ENCODE data around the gene SNX24.
"Not testable (repeated sequence)": the region's sequence is repeated elsewhere in the genome, so short reads cannot be mapped to it uniquely, and the experiment has no call there.

The SNX24 gene

DNA sequence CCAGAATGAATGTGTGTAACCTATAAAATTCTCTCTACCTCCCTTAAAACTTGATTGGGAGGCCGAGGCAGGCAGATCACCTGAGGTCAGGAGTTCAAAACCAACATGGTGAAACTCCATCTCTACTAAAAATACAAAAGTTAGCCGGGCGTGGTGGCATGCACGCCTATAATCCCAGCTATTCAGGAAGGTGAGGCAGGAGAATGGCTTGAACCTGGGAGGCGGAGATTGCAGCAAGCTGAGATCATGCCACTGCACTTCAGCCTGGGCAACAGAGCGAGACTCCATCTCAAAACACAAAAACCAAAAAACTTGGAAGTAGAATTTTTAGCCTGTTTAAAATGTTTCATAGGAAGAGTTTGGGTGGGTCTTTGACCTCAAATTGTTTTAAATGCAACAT, 122.6 kb downstream of the SNX24 start:
- DNase-seq, result not testable (repeated sequence)

DNA sequence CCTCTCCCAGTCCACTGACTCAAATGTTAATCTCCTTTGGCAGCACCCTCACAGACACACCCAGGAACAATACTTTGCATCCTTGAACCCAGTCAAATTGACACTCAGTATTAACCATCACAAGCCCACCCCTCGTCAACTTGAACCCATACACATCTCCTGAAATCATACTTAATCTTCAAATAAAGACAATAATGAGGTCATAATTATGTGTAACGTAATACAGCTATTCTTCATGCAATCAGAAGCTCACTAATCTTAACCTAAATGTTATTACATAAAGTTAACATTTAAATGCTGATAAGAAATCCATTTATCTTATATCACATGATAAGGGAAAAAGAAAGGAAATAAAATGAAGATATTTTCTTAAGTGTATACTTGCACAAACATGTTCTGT, 125.9 kb downstream of the SNX24 start:
- no peak for DNase-seq

DNA sequence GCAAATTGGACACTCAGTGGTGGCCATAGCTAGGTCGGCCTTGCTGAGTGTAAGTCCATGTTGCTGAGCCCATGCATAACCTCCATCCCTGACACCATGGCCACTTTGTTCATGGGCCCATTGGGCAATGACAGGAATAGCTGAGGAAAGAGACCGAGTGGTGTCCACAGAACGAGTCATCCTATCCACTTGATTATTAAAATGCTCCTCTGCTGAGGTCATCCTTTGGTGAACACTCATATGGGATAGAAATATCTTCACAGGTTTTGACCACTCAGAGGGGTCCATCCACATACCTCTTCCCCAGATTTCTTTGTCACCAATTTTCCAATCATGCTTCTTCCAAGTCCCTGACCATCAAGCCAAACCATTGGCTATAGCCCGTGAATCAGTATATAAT, 127.5 kb downstream of the SNX24 start:
- DNase-seq, result peak; percentile 47

DNA sequence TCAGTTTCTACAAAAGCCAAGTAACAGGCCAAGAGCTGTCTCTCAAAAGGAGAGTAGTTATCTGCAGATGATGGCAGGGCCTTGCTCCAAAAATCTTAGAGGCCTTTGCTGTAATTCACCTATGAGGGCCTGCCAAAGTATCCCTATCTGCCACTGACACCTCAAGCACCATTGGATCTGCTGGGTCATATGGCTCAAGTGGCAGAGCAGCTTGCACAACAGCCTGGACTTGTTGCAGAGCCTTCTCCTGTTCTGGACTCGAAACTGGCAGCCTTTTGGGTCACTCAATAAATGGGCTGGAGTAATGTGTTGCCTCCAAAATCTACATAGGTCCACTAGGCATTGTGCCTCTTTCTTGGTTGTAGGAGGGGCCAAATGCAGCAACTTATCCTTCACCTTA, 128.3 kb downstream of the SNX24 start:
- not testable (repeated sequence) for DNase-seq

DNA sequence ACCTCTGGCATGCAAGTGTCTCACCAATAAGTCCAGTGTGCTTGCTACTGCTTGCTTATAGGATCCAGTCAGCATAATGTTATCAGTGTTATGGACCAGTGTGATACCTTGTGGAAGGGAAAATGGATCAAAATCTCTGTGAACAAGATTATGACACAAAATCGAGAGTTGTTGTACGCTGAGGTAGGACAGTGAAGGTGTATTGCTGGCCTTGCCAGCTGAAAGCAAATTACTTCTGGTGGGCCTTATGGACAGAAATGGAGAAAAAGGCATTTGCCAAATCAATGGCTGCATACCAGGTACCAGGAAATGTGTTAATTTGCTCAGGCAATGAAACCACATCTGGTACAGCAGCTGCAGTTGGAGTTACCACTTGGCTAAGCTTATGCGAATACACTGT, 128.8 kb downstream of the SNX24 start:
- not testable (repeated sequence) for DNase-seq

DNA sequence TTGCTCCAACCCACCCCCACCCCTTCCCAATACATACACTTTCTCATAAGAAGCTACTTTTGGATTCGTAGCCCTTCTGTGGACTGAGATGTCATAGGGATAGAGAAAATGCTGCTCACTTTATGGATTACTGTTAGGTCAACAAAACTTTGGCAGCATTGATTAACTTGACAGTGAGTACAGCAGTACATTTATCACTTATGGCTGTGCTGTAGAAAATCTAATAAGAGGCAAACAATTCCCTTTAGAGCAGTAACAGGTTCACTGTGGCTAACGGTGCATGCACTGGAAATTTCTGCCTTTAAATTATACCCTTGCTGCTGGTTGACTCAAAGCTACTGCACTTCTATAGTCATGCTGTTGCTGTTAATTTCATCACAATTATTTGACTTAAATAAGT, 131.9 kb downstream of the SNX24 start:
- DNase-seq, result no peak

DNA sequence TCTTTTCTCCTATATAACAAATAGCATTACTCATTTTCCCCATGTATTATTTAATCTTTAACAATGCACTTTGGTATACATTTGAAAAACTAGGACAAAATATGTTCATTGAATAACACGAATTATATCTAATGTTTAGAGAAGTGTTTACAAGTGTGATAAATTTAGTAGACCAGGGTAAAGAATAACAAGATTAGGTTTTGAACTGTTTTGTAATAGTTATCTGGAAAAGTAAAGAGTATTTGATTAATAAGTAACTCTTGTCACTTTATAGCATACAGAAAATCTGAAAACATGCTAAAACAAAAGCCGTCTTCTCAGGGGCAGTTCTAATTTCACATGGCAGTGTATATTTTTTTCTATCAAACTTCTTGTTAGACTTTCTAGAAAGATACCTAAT, 132.7 kb downstream of the SNX24 start:
- DNase-seq, result no peak

DNA sequence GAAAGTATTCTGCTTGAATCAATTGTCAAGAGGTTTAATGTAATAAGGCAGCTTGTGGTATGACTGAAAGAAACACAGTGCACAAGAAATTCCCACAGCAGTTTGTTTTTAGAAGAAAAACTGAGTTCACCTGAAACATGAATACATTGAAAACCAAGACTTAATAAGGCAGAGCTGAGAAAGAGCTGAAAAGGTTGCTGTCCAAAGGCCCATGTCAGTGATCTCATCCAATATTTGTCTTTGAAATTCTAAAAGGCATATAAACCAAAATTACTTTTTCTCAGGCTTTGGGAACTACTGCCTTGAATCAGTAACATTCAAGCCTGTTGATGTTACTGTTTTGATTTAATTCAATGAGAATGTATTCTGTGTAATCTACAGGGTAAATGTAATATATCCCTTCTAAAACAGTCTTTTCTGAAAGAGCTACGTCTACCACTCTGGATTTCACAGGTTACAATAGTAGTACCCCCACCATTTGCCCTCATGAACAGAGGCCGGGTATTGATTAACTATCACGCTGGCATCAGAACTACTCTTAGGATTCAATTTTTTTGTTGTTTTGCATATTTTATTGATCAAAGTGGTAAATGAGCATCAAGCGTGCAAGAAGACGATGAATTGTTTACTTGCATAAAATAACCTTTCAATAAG, 133.4 kb downstream of the SNX24 start:
- no peak for DNase-seq

DNA sequence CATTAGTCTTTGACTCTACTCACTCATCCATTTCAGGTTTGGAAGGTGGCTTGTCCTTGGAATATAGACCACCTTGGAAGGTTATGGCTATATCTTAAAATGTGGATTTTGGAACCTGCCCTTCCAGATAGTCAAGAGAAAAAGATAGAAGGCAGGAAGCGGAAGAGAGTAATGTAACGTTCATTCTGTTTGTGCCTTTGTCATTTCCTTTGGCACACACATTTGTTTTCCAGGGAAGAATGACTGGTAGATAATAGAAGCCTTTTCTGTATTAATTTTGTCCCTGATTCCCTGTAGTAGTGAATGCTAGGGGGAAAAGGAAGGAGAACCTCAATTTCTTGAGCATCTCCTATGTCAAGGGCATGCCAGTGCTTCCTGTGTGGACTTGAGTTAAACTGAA, 136.4 kb downstream of the SNX24 start:
- DNase-seq, result no peak

DNA sequence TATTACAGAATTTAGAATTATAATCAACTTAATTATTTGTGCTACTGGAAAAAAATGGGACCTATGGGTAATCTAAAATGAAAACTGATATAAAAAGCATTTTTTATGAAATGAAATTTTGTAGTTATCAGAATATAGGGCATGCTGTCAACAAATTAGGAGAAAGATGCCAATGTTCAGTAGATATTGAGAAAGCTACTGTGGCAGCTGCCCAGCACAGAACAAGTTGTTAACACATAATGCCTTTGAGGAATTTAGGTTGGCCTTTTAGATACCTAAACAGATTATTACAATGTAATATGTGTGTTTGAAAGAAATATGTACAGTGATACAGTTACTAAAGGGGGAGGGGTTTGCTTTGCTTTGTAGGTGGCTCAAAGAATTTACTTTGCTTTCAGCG, 137.0 kb downstream of the SNX24 start:
- DNase-seq, result no peak

DNA sequence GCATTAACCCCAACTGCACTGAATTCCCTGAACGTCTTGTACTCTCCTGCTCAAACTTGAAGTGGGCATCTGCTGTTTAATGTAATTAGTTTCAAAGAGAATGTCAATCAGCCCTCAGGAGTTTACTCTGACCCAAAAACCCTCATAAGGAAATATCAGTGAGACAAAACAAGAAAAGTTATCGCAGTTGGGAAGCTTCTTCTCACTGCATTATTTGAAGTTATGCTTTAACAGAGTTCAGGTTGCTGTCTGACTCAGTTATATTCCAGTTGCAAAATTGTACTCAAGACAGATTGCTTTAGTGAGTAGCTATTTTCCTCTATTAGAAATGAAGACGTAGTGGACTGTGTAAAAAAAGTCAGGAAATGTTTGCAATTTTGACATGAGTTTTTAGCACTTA, 139.0 kb downstream of the SNX24 start:
- DNase-seq, result no peak

DNA sequence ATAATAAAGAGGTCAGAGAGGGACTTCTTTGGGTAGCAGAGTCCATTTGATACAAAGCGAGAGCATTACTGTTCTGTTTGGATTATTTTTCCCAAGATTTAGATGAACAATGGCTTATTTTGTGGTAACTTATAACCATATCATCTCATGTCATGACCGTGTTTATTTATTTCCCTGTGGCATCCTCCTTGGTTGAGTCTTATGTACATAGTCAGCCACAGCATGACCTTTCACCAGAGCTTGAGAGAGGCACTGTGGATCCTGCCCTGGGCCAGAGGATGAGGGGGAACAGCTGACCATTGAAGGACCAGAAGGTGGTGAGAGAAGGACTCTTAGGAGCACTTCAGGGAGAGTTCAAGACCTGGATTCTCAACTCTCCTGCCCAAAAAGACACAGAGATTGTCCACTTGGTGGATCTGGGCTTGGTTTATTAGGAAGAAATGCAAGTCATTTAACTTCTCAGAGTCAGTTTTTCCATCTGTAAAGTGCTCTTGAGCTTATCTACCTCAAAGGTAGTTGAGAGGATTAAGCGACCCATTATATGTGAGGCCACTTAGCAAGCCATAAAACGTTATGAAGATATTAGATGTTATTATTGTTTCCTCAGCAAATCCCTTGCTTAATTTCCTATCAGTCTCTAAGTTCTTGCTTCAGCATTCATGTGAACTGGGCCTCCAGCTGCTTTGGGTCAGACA, 139.7 kb downstream of the SNX24 start:
- DNase-seq, result no peak

DNA sequence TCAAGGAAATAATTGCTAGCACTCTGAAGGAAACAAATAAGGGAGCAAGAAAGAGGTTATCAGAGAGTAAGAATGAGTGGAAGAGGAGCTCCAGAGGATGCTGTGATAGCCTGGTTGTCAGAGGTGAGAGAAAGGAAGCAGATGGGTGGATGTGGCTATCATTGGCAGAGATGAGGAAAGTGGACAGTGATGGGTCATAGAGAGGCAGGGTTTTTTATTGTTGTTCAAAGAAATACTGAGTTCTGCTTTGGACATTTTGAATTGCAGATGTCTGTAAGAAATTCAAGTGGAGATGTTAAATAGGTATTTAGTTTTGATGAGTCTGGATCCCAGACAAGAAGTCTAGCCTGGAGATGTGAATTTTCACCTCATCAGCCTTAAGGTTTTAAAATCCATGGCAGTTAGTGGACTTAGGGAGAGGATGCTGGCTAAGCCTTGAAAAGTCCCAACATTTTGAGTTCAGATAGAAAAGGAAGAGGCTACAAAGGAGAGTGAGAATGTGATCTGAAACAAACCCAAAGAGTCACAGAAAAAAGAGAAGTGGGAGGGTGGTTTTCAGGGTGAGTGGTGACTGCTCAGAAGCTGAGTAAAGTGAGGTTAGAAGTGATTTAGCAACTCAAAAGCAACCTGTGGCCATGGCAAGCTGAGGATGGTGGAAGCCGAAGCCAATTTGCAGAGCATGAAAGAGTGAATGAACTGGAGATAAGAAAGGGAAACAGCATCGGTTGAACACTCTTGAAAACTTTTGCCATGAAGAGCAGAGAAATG, 140.7 kb downstream of the SNX24 start:
- DNase-seq, result no peak

DNA sequence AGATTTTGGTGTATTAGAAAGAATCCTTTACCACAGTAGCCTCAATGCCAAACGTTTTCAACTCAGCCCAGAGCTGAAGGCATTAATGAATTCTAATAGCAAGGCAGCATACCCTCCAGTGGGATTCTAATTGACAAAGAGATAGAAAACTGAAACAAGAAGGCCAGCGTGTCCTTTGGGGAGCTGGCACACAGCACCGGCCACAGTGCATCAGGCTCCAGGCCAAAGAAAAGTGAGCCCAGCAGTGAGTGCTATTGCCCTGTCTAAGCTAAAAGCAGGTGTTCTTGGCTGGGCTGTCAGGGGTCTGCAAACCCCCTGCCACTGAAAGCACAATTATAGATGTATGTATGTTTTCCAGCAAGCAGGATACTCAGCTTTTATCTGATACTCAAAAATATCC, 150.7 kb downstream of the SNX24 start:
- DNase-seq, result no peak

DNA sequence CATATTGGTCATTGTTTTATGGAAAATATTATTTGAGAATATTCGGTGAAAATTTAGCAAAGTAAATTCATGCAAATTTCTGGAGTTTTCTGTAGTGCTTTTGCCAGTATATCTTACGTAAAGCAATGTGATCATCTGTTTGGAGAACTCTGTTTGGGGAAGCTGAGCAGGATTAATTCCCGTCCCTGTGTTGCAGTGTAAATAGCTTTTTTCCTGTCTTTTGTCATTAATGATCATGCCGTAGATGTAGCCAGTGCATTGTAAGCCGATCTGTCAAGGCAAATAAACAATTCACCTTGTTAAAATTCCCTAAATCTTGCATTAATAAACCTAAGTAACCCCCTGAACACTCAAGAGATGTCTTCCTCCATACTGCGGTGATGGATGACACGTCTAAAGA, 151.9 kb downstream of the SNX24 start:
- no peak for DNase-seq

DNA sequence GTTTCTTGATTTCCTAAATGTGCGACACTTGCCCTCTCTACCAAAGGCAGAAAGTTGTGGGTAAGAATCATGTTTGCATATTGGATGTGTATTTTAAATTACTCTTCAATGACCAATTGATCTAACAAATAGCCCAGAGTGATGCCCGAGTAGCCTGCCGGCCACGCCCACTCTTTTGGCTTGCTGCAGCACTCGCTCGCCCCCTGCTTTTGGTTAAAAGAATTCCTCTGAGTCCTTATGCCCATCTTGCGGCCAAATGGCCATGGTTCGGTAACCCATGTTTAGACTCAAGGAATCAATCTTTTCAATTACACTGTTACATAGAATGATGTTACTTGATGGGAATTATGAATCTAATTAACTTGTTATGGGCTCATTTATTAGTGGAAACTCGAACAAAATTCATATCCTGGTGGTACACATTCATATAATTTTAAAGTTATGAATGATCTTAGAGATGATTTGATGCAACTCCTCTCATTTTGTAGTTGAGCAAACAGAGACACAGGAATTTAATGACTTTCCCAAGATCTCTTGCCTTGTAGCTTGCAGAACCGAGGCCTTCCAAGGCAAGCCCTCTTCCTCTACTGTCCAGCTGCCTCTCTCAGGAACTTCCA, 154.6 kb downstream of the SNX24 start:
- DNase-seq, result no peak

DNA sequence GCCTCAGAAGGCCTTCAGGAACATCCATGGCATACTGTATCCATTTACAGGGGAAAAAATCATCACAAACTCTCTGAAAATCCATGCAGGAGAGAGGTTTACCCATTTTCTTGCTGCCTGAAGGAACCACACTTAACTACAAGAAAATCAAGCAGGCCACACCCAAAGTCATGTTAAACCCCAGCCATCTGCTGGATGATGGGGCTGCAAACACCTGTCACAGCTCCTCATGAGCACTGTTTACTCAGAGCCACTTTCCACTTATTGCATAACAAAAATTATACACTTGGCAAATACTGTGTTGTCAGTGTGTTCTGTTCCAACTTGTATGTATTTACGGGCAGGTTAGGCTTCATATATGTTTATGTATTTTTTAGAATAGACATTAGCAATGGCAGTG, 155.3 kb downstream of the SNX24 start:
- DNase-seq, result no peak

DNA sequence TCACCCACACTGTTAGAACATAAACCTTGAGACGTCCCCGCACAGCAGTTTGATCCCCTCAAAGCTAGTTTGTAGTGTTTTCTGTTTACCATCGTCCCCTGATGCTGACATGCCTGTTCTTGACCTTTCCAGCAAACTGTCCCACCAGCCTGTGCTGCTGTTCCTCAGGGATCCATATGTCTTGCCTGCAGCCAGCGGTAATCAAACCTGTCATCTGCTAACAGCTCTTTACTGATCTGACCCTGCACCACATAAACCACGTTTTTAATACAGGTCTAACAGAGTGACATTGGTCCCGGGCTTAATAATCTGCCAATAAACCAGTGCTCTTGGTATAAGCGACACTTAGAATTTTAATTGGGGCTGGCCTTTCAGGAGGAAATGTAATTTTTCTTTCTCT, 156.4 kb downstream of the SNX24 start:
- DNase-seq, result no peak

DNA sequence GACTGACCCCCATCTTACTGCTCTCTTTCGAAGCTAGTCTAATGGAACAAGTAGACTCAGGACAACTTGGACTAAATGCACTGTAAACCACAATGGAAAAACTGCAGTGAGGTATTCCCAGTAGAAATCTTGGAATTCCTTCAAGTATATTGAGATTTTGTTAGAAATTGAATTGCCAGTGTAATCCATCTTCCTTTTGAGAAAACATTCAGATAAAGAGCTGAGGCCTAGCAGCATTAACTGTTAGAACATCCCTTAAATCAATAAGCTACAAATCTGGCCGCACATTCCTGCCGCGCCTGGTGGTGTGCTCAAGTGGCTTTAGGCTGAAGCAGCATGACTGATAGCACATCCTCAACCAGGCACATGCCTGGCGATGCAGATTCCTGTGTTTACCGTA, 161.8 kb downstream of the SNX24 start:
- DNase-seq, result no peak

DNA sequence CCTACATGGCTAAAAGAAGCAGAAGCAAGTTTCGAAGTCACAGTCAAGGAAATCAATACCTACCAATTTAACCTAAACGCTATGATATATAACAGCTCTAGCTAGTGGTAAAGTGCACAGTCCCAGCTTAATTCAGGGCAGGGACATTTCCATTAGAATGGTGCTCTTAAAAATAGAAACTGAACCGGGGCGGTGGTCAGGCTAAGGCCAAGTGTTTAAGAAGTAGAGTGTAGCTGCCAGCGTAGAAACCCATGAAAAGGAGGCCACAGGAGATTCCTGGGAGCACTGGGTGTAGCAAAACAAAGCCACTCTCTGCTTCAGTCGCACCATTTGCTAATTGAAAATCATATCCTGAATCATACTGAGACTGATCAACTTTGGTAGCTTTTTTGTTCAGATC, 162.3 kb downstream of the SNX24 start:
- no peak for DNase-seq

DNA sequence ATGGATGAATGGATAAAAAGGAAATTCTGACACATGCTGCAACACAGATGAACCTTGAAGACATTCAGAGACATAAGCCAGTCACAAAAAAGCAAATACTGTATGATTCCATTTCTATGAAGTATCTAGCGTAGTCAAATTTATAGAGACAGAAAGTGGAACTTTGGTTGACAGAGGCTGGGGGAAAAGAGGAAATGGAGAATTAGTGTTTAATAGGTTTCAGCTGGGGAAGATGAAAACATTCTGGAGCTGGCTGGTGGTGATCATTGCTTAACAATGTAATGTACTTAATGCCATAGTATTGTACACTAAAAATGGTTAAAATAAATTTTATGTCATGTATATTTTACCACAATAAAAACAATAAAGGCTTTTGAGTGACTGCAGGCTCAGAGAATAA, 166.9 kb downstream of the SNX24 start:
- no peak for DNase-seq

DNA sequence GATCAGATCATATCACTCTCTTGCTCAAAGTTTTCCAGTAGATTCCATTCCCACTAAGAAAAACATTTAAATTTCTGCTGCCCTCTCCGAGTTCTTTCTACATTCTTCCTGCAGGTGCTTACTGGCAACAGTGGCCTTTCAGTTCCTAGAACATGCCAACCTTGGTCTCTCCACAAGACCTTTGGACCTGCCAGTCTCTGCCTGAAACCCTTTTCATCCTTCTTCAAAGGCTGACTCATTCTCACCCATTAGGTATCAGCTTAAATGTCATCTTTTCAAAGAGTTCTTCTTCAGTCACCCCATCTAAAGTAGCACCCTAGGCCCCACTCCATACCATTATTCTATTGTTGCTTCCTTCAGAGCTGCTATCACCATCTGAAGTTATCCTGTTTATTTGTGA, 169.3 kb downstream of the SNX24 start:
- DNase-seq, result no peak

DNA sequence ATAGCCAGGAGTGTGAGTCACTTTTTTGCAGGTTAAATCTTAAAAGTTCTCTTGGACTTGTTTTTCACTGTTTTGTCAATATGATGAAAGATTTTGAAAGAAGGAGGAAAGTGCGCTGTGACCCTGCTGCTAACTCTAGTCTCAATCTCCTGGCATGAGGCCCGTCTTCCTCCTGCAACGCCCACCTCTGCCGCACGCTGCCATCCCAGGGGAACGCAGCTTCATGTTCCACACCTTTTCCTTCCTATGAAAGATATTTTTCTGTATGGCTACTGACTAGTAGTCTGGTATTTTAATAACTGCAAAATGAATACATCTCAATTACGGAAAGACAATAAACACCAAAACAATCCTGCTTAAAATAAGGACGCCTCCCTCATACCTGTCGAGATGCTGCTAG, 182.8 kb downstream of the SNX24 start:
- no peak for DNase-seq

DNA sequence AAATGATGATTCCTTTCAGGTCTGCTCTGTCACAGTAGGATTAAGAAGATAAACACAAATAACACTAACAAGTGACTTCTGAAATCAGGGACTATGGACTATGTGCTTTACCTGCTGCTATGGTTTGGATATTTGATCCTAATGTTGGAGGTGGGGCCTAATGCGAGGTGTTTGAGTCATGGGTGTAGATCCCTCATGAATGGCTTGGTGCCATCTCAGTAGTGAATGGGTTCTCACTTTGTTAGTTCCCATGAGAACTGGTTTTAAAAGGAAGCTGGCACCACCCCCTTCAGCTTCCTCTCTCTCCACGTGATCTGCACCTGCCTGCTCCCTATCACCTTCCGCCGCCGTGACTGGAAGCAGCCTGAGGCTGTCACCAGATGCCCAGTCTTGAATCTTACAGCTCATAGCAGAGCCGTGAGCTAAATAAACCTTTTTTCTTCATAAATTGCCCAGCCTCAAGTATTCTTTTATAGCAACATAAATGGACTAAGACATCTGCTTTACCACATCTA, 187.8 kb downstream of the SNX24 start:
- no peak for DNase-seq
